C4-2B (cell line): ENCODE results near the gene DHRS1.

Experiments used
- ZFX ChIP-seq: fragments of 450-650 bp; IDR thresholded peaks from 2 replicates; pipeline ENCODE4 v1.6.1; 2017
- TF ChIP-seq, protein P1 (sequence below): fragments of 450-650 bp; conservative IDR thresholded peaks from 2 replicates; pipeline ENCODE4 v1.5.1; 2017; ENCODE audit warnings: mild to moderate bottlenecking

DNA sequence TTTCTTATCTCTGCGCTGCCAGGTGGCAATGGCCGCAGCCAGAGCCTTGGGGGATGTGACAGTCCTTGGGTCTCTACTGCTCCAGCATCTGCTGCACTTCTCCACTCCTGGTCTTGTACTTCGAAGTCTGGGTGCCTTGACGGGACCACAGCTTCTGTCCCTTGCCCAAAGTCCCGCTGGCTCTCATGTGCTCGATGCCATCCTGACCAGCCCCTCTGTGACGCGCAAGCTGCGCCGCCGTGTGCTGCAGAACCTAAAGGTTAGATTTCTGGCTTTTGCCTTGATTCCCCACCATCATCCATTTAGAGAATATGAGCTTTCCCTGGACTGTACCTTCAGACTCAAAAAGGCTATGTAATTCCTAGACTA is 4.4 kb upstream of the DHRS1 start:
- TF ChIP-seq, protein P1, sequence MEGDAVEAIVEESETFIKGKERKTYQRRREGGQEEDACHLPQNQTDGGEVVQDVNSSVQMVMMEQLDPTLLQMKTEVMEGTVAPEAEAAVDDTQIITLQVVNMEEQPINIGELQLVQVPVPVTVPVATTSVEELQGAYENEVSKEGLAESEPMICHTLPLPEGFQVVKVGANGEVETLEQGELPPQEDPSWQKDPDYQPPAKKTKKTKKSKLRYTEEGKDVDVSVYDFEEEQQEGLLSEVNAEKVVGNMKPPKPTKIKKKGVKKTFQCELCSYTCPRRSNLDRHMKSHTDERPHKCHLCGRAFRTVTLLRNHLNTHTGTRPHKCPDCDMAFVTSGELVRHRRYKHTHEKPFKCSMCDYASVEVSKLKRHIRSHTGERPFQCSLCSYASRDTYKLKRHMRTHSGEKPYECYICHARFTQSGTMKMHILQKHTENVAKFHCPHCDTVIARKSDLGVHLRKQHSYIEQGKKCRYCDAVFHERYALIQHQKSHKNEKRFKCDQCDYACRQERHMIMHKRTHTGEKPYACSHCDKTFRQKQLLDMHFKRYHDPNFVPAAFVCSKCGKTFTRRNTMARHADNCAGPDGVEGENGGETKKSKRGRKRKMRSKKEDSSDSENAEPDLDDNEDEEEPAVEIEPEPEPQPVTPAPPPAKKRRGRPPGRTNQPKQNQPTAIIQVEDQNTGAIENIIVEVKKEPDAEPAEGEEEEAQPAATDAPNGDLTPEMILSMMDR = no peak
- no peak for TF ChIP-seq ZFX
